VCaP (cell line): ENCODE results near the gene ARHGAP1.

Source experiments
- H3K27ac ChIP-seq: fragments of 450-650 bp; 2 replicates; pipeline ENCODE4 v1.5.1; 2017
- CTCF ChIP-seq: fragments of 450-650 bp; conservative IDR thresholded peaks from 2 replicates; pipeline ENCODE4 v1.5.1; 2017; ENCODE audit warnings: mild to moderate bottlenecking, moderate library complexity

Gene ARHGAP1

GRCh38 chr11:46680815-46681214 is 19.6 kb downstream of the ARHGAP1 start:
- no peak overlapping the region for H3K27ac ChIP-seq
- TF ChIP-seq CTCF, result no peak

- H3K27ac ChIP-seq, result no peak overlapping the region
- TF ChIP-seq CTCF, result no peak
These were observed 20.2 kb downstream of the ARHGAP1 start for GRCh38 chr11:46680164-46680760.

DNA sequence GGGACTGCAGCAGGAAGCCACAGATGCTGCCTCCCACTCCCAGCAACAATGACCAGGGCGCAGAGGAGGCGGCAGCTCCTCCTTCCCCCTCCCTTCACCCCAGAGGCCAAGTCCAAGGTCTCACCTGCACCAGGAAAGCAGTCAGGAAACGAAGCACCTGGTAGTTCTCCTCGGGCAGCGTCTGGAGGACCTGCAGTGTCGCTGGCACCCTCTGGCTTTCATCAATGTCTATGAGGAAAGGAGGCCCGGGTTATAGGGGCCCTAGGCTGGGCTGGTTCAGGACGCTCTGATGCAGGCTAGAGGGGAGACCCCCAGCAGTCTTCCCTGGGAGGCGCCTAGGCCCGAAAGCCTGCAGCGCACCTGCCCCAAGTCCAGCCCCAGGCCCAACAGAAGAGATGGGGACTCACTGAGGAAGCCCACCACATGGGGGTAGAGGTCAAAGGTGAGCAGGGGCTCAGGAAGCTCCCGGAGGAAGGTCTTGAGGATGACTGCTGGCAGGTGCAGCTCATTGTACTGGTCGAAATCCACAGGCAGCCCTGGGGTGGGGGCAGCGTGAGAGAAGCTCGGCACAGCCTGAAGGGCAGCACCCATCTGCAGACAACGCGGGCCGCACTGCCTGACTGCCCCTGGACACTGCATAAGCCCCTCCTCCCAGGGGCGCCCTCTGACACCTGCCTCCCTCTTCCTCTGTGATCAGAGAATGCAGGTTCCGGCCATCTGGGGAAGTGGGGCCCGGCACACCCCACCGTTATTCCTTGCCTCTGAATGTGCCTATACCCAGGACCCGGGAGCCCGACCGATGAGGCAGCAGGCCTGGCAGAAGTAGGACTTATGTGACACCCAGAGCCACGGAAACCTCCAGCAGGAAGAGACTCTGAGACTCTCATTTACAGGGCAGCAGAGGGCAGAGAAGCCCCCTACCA is 20.9 kb downstream of the ARHGAP1 start:
- H3K27ac ChIP-seq, result no peak overlapping the region
- no peak for TF ChIP-seq CTCF

GRCh38 chr11:46678741-46679130 is 21.7 kb downstream of the ARHGAP1 start:
- no peak for TF ChIP-seq CTCF
- no peak overlapping the region for H3K27ac ChIP-seq

DNA sequence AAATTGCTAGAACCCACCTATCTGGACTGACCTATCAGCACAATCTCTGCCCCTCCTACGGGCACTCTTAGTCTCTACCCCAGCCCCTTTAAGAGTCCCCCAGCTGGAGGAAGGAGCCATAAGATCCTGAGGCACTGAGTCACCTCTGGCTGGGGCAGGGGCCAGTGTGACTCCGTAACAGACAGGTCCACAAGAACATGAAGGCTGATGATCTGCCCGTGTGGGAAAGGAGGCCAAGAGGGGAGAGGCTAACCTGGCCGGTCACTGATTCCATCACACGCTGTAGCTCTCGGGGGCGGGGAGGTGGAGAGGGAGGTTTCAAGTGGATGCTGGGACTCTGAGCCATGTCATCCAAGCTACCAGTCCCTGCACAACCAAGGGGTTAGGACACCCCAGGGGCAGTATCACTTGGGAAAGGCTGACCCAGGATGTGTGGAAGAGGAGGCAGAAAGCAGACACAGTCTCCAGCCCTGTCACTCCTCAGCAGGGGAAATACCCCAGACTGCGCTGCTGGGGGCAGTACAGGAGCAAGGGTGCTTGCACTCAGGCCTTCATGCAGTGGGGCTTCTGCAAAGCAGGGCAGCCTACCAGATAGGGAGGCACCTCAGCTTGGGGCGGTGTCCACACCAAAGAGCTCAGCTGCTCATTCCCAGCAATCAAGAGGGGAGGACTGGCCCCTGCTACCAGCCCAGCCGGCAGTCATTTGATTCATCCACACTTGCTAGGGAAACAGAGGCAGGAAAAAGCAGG is 22.3 kb downstream of the ARHGAP1 start:
- no peak overlapping the region for H3K27ac ChIP-seq
- no peak for TF ChIP-seq CTCF

DNA sequence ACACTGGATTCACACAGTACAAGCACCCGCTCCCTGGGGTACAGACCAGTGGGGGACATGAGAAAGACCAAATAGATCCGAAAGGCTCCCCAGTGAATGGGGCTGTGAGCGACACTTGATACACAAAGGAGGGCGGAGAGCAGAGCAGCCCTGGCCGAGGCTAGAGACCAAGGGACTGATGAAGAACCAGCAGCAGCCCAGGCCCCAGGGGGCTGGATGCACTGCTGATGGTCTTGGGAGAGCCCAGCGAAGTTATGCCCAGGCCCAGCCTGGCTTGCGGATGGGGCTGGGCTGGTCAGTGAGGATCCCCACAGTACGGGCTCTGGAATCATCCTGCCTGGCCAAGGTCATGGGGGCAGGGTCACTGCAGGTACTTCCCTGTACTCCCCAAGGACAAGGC is 23.2 kb downstream of the ARHGAP1 start:
- H3K27ac ChIP-seq, result no peak overlapping the region
- TF ChIP-seq CTCF, result no peak
